Measurements from ENCODE around the gene HSF5. TPM values are rescaled to one million over a fixed set of nuclear protein-coding genes. Genes with fewer than 3 reads are reported as not detected.
A peak's percentile ranks its signal among the peaks of the same experiment; 100 is the strongest.

HSF5 gene, protein sequence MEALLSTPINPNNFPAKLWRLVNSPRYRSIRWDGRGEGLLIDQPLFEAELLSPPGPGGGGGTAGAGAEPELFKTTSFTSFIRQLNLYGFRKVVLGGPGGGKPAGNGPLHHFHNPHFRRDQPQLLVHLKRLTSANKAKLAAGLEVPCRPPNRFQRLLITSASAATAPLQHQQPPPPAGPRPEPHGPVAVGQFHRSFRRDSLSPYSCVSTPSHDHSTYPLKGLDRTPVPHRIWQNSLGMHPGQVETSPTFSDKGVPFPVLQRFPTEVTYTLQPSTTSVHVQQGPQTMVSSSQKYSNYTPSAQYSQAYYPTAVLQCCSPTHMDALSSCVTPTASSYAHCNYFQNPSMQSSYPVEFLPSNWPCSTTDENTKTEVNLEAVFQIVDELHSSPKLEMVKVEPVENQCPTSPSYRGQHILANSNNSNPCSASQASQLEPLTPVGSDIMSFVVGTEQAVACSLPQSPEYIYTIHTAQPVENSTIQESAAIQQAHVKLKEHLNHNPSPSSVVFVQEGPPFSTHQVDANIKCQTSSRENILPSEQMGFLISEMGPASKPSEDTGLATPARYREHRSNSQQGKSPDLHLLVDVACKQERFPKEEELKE
- total RNA-seq: 1 to 10 TPM; 2.0 to 3.9 TPM

GRCh38 chr17:58487589-58488427 lies at the start of gene HSF5:
TSS of gene HSF5 (minus strand) at chr17:58488408. CDS start at chr17:58488274, 134 bp downstream.
- peak; percentile 86 for ATAC-seq
- no peaks in the 10 kb centered on the region for H3K9me3 Mint-ChIP-seq
- DNase-seq (ENCODE audit: low spot score in 2 of 2): peak; percentile 75 to 82
- peak within 1 kb of the TSS in 1 of 2 donors; percentile 79 for H3K27ac Mint-ChIP-seq
- H3K36me3 Mint-ChIP-seq: peaks cover 17 to 18% of the 10 kb centered on the region in 2 donors

GRCh38 chr17:58537266-58537665 lies 49.1 kb upstream of the HSF5 start:
- Mint-ChIP-seq H3K36me3 (no peaks in the 10 kb centered on the region), H3K9me3 (no peaks in the 10 kb centered on the region), H3K27ac (no peak overlapping the region)
- DNase-seq (ENCODE audit: low spot score in 2 of 2) (no peak), ATAC-seq (no peak)

DNA sequence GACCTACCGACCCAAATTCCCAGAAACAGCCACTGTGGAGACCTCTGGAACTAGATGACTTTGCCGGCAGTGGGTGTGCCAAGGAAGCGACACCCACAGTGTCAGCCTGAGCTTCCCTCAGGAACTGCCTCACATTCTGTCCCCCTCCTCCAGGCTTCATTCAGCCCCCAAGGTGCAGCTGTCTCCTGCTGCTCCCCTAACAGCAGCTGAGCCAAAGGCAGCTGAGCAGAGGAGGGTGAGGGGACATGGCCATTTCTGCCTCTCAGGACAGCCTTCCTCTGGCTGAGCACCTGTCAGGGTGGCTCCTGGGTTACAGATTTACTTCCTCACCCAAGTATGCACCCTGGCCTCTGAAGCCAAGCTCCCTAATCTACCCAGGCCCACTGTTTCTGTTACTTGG lies 48.3 kb upstream of the HSF5 start:
- DNase-seq (ENCODE audit: low spot score in 2 of 2): no peak
- Mint-ChIP-seq H3K27ac (no peak overlapping the region), H3K9me3 (no peaks in the 10 kb centered on the region), H3K36me3 (no peaks in the 10 kb centered on the region)
- no peak for ATAC-seq

DNA sequence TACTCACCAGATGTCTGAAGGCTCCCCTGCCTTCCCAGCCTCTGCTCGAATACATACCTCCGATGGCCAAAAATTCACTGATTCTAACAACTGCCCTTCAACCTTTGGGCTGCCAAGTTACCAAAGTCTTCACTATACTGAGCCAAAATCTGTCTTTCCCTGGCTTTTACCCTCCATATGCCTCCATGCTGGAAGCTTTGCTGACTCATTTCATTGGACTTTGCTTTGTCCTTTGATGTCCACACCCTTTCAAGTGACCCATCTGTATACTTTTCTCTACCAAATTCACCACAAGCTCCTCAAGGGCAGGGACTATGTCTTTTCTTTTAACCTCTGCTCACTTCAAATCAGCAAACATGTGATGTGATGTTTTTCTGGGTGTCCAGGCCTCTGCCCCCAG lies 47.2 kb upstream of the HSF5 start:
- H3K9me3 Mint-ChIP-seq: no peaks in the 10 kb centered on the region
- no peak overlapping the region for H3K27ac Mint-ChIP-seq
- ATAC-seq: no peak
- no peaks in the 10 kb centered on the region for H3K36me3 Mint-ChIP-seq
- no peak for DNase-seq (ENCODE audit: low spot score in 2 of 2)

DNA sequence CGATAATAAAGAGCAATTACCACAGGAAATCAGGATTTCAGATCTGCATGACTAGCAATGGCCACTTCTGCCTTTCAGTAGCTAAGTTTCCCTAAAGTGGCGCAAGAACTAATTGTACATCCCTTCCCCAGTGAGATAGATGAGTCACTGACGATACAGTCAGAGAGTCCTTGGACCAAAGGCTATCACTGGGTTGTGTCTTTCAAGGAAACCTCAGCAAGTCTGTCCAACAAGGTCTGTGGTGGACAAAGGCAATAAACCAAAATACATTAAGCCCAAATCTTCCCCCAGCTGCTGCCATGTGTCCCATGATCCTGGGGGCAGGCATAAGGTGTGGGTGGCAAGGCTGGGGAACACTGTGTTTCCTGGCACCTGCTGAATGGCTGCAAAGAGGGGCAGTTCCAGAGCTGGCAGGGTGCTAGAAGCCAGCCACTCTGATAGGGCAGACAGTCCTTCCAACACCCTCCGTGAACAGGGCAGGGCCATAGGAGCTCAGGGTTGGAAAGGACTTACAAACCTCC lies 46.8 kb upstream of the HSF5 start:
- no peaks in the 10 kb centered on the region for H3K9me3 Mint-ChIP-seq
- no peaks in the 10 kb centered on the region for H3K36me3 Mint-ChIP-seq
- DNase-seq (ENCODE audit: low spot score in 2 of 2) (no peak), ATAC-seq (no peak)
- no peak overlapping the region for H3K27ac Mint-ChIP-seq

DNA sequence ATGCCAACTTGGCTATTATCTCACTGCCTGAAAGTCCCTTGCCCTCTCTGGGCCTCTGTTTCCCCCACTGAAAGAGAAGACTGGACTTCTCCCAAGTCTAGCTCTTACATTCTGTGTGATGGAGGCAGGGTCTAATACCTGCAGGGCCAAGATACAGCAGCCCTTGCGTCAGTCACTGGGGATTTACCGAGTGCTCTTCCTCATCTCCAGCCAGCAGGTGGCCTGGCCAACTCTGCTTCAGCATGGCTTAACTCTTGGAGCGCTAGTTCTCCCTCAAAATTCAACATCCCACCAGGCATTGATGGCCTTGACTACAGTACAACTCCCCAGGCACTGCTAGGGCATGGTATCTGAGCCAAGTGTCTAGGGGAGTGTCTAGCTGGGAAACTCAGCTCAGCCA lies 46.1 kb upstream of the HSF5 start:
- no peaks in the 10 kb centered on the region for H3K9me3 Mint-ChIP-seq
- no peak for ATAC-seq

GRCh38 chr17:58533616-58534188 lies 45.5 kb upstream of the HSF5 start:
- no peak overlapping the region for H3K27ac Mint-ChIP-seq
- no peak for DNase-seq (ENCODE audit: low spot score in 2 of 2)
- no peaks in the 10 kb centered on the region for H3K36me3 Mint-ChIP-seq
- ATAC-seq: no peak
- no peaks in the 10 kb centered on the region for H3K9me3 Mint-ChIP-seq

More for the DNA sequence above, 46.1 kb upstream of the HSF5 start:
- peak in 1 of 2 donors; percentile 20 for DNase-seq (ENCODE audit: low spot score in 2 of 2)
- Mint-ChIP-seq H3K27ac (no peak overlapping the region), H3K36me3 (no peaks in the 10 kb centered on the region)

DNA sequence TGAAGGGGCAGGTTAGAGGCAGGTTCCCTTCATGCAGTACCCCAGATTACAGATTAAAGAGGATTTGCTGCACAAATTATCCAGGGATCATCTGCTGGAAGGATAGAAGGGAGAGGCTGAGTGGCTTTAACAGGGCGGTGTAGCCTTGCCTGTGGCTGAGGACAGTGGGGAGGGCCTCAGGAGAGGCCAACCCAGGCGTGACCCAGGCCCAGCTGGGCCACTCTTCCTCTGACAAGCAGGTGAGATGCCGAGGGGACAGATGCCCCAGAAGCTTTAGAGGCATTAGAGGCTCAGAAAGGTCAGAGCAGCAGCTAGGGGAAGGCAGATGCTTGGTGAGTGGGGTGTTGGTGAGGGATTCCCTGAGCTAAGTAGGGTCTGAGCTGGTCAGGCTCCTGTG lies 44.3 kb upstream of the HSF5 start:
- Mint-ChIP-seq H3K9me3 (no peaks in the 10 kb centered on the region), H3K27ac (no peak overlapping the region), H3K36me3 (no peaks in the 10 kb centered on the region)
- ATAC-seq (no peak), DNase-seq (ENCODE audit: low spot score in 2 of 2) (no peak)

DNA sequence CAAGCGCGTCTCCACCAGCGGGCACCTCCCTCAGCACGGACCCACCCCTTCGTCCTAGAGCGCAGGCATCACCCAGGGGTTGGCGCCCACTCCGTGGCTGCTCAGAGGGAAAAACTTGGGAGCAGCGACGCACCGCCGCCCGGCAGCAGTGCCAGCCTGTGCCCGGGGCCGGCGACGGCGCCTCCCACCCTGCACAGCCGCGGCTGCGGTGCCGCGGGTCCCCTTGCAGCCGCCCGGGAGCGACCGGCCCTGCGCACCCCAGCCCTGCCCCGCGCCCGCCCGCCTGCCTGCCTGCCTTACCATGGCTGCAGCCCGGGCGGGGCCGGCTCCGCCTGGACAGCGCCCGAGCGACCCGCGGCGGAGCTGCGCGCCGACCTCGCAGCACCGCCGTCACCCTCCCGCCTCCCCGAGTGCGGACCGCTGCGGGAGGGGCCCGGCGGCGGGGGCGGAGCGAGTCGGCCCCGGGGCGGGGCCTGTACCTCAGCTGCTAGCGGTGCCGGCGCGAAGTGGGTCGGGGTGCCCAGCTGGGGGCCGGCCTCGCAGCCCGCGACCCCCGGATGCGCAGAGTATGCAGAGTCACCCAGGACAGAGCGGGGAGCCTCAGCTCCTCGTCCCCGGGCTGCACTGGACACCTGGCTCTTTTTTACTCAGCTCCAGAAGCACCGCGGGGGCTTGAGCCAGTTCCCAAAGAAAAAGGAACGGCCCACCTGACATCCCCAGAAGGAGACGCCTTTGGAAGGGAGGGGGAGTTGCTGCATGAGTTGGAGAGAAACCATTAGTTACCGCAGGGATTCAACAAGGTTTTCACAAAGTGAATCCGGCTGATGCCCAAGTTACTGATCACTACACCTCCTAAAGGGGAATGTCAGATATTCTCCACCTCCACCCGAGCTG lies 43.7 kb upstream of the HSF5 start:
- Mint-ChIP-seq H3K36me3 (no peaks in the 10 kb centered on the region), H3K9me3 (no peaks in the 10 kb centered on the region), H3K27ac (no peak overlapping the region)
- DNase-seq (ENCODE audit: low spot score in 2 of 2) (peak; percentile 55 to 71), ATAC-seq (peak; percentile 77 to 93)

GRCh38 chr17:58531122-58531521 lies 42.9 kb upstream of the HSF5 start:
- ATAC-seq: no peak

GRCh38 chr17:58530655-58531054 lies 42.4 kb upstream of the HSF5 start:
- ATAC-seq: no peak

More at GRCh38 chr17:58531122-58531521, 42.9 kb upstream of the HSF5 start:
- Mint-ChIP-seq H3K9me3 (no peaks in the 10 kb centered on the region), H3K36me3 (no peaks in the 10 kb centered on the region), H3K27ac (no peak overlapping the region)
- peak in 1 of 2 donors; percentile 42 for DNase-seq (ENCODE audit: low spot score in 2 of 2)

DNA sequence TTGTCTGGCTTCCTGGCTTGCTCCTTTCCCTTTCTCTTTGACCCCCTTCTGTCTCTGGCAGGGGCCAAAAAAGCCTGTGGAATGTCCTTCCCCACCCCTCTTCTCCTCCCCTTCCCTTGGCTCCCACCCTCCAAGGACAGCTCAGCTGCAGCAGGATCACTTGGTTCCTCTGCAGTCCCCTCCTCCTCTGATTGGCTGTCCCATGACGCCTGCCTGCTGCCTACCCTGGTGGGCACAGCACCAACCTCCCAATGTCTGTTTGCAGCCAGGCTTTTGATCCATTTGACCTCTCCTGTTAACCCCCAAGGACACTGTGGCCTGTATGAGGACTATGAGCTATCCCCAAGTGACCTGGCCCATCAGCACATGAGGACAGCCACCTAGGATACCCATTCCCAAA lies 41.1 kb upstream of the HSF5 start:
- no peaks in the 10 kb centered on the region for H3K9me3 Mint-ChIP-seq
- H3K36me3 Mint-ChIP-seq: no peaks in the 10 kb centered on the region
- H3K27ac Mint-ChIP-seq: no peak overlapping the region
- ATAC-seq (no peak), DNase-seq (ENCODE audit: low spot score in 2 of 2) (no peak)

More at GRCh38 chr17:58530655-58531054, 42.4 kb upstream of the HSF5 start:
- Mint-ChIP-seq H3K9me3 (no peaks in the 10 kb centered on the region), H3K27ac (no peak overlapping the region), H3K36me3 (no peaks in the 10 kb centered on the region)
- DNase-seq (ENCODE audit: low spot score in 2 of 2): no peak

GRCh38 chr17:58528443-58528842 lies 40.2 kb upstream of the HSF5 start:
- Mint-ChIP-seq H3K27ac (no peak overlapping the region), H3K9me3 (no peaks in the 10 kb centered on the region), H3K36me3 (no peaks in the 10 kb centered on the region)
- no peak for DNase-seq (ENCODE audit: low spot score in 2 of 2)
- no peak for ATAC-seq

DNA sequence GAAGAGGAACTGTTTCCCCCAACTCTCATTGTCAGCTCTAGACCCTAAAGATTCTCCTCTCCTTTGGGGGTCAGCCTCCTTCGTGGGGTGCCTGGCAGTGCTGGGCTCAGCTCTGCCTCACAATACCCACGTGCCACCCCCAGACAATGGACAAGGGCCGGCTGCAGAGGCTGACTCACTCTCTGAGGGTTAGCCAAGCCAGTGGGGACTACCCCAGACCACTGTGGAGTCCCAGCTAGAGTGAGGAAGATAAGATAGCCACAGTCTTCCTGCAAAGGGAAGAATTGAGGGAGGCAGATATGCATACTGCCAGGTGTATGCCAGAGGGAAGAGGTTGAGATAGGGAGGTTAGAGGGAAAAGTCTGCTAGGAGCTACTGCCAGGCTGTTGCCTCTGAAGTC lies 39.7 kb upstream of the HSF5 start:
- ATAC-seq (peak in 1 of 2 donors; percentile 70), DNase-seq (ENCODE audit: low spot score in 2 of 2) (no peak)
- no peaks in the 10 kb centered on the region for H3K36me3 Mint-ChIP-seq
- H3K9me3 Mint-ChIP-seq: no peaks in the 10 kb centered on the region
- H3K27ac Mint-ChIP-seq: no peak overlapping the region

DNA sequence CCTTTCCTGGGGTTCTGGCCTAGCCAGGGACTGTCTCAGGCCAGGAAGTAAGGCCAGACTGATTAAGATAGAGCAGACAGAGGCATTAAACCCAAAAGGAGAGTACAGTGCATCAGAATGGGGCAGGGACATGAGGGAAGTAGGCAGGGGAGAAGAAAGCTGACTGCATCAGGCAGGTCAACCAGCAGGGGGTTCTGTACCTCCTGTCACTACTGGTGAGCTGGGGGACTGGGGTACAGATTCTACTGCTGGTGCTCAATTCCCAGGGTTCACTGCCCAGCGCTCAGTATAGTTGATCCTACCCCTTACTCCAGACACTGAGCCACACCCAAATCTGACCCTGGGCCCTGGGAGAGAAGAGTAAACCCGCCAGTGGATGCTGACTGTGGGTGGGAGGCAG lies 39.1 kb upstream of the HSF5 start:
- H3K9me3 Mint-ChIP-seq: no peaks in the 10 kb centered on the region
- DNase-seq (ENCODE audit: low spot score in 2 of 2): no peak
- H3K27ac Mint-ChIP-seq: peak overlapping the region; percentile 78 to 82
- no peaks in the 10 kb centered on the region for H3K36me3 Mint-ChIP-seq
- peak in 1 of 2 donors; percentile 21 for ATAC-seq

DNA sequence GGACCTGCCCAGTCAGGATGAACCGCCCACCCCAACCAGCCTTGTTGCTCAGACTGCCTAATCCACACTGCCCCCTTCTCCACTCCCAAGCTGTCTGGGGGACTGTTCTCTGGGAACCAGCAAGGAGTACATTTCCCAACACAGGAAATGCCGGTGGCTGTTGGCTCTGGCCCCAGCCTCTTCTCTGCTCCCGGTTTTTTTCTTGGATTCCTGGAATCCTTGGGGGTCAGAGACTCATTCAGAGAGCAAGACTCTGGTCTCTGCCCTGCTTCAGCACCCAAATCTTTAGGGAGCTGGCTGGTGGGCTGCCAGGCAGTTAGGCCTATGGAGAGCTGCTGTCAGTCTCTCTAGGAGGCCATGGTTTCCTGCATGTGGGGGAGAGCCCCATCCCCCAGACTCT lies 37.0 kb upstream of the HSF5 start:
- DNase-seq (ENCODE audit: low spot score in 2 of 2) (no peak), ATAC-seq (no peak)
- Mint-ChIP-seq H3K36me3 (no peaks in the 10 kb centered on the region), H3K27ac (no peak overlapping the region), H3K9me3 (no peaks in the 10 kb centered on the region)
